GM18498 (cell line): ENCODE data around the gene WNT5B.
A peak's percentile ranks its signal among the peaks of the same experiment; 100 is the strongest.

Experiments
- ATAC-seq: cut with Tn5 transposase; IDR thresholded peaks from one replicate; pipeline ENCODE4 v1.9.1; 2021; ENCODE audit warnings: mild to moderate bottlenecking, moderate library complexity; ENCODE audit not compliant: unreplicated experiment

The WNT5B gene

GRCh38 chr12:1628666-1629337 lies at the start of gene WNT5B:
Gene WNT5B (plus strand): TSS chr12:1629231. CDS start chr12:1631355, 2,124 bp downstream.
- no peak for ATAC-seq

DNA sequence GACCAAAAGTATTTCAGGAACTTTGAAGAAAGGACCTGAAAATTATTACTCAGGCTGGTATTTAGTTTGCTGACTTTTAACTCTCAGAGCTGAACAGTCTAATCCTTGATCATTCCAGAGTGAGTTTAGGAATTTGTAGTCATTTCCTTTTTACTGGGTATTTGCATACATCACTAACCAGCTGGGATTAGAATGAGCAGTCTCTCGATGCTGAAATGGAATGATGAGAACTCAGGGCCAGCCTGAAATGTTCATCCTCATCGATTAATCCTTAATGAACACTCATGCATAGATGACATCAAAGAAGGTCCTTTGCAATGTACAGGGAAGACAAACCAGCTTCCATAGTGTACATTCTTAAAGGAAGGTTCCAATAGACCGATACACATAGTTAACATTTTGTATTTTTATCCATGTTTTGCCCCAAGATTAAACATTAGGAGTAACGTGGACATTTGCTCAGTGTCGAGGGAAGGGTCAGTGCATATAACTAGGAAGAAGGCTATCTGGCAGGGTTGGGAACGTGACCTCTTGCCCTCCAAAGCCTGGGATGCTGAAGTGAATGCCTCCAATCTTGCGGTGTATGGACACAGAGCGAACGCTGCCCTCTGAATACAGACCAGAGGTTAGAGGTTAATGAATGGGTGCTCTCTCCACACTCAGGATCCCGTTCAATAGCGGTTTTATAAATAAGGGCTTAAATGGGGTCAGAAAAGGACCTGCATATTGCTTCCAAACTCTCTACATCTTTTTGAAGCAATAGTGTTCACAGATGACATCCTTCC lies 49.2 kb upstream of the WNT5B start:
- no peak for ATAC-seq

DNA sequence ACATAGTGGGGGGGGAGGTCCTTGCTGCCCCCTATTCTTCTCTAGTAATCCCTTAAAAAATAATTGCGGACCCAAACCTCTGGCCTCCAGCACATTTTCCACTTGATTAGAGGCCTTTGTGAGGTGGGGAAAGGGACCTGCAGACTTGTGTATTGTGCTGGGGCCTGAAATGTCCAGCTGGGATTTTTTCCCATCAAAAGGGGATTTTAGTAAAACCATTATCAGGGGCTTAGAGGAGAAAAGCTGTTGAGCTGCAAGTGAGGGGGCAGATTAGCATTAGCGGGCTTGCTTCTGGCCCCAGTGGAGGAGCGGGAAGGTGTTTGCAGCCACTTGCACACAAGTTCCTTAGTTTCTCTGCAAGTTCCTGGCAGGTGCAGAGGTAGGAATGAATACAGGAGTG lies 48.5 kb upstream of the WNT5B start:
- ATAC-seq: no peak

DNA sequence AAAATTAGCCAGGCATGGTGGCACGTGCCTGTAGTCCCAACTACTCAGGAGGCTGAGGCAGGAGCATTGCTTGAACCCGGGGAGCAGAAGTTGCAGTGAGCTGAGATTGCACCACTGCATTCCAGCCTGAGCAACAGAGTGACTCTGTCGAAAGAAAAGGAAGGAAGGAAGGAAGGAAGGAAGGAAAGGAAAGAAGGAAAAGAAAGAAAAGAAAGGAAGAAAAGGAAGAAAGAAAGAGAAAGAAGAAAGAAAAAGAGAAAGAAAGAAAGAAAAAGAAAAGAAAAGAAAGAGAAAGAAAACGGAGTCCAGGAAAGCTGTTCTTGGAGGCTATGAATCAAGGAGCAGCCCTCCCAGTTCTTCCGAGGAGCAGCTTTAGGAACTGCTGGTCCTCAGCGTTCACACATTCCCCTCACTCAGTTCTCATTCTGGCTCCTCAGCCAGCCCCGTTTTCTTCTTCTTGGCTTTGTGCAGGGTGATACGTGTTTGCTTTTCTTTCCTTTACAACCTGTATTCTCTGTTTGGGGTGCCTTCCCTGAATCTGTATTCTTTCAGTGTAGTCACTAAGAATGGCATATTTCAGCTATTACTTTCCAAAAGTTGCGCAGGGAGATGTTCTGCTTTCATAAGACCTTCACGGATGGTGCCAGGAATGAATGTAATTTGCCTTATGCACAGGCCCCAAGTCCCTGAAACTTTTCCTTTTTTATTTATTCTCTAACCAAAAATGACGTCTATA lies 46.9 kb upstream of the WNT5B start:
- no peak for ATAC-seq

DNA sequence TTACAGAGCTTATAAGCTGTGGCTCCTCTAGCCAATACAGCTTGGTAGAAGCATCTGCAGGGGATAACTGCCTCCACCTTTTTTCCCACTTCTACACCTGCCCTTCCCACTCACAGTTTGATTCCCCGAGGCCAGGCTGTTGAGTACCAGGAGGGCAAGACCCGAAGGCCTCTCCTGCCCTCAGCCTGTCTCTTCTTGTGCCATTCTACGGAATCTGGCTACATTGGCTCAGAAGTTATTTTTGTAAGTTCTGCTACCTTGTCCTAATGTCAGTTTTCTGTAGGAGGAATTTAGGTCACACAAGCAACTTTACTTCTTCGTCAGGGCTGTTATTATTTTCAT lies 46.4 kb upstream of the WNT5B start:
- ATAC-seq: no peak

GRCh38 chr12:1583421-1584078 lies 45.5 kb upstream of the WNT5B start:
- ATAC-seq: no peak

DNA sequence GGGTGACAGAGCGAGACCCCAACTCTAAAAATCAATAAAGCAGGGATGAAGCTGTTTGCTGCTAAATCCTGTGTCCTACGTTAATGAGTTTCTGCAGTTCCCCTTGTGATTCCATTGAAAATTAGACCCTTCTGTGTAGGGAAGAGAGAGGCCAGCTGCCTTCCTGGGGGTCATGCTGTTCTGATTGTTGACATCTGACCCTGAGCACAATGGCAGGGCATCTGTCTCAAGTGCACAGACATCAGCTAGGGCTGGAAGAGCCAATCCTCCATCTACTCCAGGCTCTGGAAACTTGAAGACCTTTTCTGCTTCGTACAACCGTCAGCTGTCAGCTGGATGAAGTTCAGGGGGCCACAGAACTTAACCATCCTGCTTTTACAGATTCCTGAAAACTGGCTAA lies 44.7 kb upstream of the WNT5B start:
- no peak for ATAC-seq

DNA sequence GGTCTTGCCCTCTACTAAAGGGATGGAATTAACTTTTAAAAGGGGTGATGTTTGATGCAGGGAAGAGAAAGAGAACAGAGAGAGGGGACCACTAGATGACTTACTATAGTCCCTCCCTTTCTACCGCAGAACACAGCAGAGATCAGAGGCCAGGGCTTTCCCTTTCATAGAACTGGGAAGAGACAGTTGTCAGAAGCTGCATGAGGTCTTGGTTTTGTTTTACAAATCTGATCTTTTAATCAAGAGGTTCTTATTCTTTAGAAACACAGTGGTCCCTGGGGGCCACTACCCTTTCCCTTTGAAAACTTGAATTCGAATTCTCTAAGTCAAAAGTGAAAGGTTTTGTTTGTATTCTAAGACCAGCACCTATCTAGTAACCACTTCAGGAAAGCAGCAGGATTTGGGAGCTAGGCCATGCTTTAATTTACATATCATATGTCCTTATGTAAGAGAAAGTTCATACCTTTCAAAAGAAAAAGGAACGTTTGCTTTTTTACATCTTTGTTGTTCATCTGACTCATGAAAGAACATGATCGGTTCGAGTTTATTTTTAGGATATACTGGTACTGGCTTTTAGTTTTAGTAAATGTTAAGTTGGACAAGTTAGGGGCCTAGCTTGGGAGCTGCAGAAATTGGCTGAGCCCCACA lies 41.0 kb upstream of the WNT5B start:
- ATAC-seq: no peak

- ATAC-seq: no peak
Observed at GRCh38 chr12:1588575-1588947, 40.5 kb upstream of the WNT5B start.

GRCh38 chr12:1590221-1590979 lies 38.6 kb upstream of the WNT5B start:
- no peak for ATAC-seq

DNA sequence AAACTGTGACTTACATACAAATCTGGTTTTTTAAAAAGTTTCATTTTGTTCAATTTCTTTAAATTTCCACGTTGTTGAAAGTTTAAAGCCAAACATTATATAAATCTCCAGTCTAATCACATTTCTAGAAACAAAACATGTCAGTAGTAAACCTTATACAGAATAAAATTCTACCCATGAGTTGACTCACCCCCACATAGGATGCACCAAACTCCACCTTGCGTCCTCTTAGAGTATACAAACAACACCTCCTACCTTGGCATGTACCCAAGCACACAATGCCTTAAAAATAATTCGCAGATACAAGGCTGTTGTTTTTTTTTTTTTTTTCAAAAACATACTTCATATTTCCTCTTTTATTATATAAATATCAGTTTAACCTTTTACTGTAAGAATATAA lies 38.0 kb upstream of the WNT5B start:
- ATAC-seq: no peak

- ATAC-seq: no peak
Observed at GRCh38 chr12:1591543-1591942, 37.5 kb upstream of the WNT5B start.

- no peak for ATAC-seq
Observed at GRCh38 chr12:1592444-1593173, 36.4 kb upstream of the WNT5B start.

DNA sequence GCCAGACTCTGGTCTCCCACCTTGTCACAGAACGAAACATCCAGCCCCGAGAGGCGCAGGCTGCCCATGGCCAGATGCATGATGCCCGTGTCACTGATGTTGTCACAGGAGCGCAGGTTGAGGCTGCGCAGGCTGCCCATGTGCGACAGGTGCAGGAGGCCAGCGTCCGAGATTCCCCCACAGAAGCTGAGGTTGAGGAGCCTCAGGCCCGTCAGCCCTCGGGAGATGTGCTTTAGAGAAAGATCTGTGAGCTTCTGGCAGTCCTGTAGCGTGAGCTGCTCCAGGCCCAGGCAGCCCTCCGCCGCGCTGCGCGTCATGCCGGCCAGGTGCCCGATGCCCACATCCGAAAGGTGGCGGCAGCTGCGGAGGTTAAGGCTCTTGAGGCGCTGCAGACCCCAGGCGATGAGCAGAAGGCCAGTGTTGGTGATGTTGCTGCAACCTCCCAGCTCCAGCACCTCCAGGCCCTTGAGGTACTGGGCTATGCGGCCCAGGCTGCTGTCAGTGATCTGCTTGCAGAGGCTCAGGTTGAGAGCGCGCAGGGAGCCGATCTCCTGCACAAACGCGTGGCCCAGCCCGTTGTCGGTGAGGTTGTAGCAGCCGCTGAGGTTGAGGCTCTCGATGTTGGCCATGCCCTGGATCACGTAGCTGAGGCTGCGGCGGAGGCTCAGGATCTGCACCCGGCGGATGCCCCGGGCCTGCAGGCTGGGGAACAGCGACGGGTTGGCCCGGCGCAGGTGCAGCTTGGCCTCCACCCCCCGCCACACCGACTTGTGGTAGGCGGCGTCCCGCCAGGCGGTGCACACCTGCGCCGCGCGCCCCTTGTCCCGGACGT lies 35.6 kb upstream of the WNT5B start:
- peak; percentile 30 for ATAC-seq

DNA sequence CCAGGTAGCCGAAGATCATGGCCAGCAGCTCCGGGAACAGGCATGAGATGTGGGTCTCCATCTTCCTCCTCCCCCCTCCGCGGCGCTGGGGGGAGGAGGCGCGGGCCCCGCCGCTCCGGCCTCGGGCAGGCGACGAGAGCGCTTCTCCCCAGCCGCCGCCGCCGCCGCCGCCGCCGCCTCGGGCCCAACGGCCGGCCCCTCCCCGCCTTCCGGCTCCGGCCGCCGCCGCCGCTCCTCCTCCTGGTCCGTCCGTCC lies 35.1 kb upstream of the WNT5B start:
- ATAC-seq: no peak

GRCh38 chr12:1594261-1595025 lies 34.6 kb upstream of the WNT5B start, which contains the start of gene FBXL14:
Gene FBXL14 (minus strand): TSS chr12:1594581. CDS start chr12:1594066, 515 bp downstream.
- ATAC-seq: peak; percentile 73

GRCh38 chr12:1595026-1595561 lies 33.9 kb upstream of the WNT5B start:
- no peak for ATAC-seq
